GM12891 (cell line): ENCODE data around the gene CPNE2.

Experiments used
- POLR2A ChIP-seq: IDR thresholded peaks from 2 replicates; pipeline ENCODE4 v1.6.1; 2011; ENCODE audit warnings: low read depth, low read length, control low read depth
- POLR2AphosphoS5 ChIP-seq: IDR thresholded peaks from 2 replicates; pipeline ENCODE4 v1.6.1; 2011; ENCODE audit warnings: low read depth, low read length, control low read depth

DNA sequence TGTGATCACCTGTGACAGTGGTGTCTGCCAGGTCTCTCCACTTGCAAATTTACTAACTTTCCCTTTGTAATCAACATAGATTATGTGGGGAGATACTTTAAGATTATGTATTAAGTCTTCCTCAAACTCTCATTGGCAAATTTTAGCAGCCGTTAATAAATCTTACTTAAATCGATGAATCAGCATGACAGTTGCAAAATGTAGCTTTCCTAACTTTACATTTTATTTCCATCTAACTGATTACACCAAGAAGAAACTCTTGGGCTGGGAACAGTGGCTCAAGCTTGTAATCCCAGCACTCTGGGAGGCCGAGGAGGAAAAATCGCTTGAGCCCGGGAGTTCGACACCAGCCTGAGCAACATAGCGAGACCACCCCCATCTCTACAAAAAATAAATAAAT is 23.3 kb upstream of the CPNE2 start:
- TF ChIP-seq POLR2AphosphoS5: no peak
- no peak for TF ChIP-seq POLR2A
